Cardiac fibroblast (primary cell): ENCODE results near the gene PEX11A.

Experiments used
- DNase-seq, 2 donors: peaks; one replicate each; pipeline versions ENCODE4 v3.0.0 to v3.0.0-alpha.2; 2010; ENCODE audit warnings: low read depth in 2 of 2
- H3K4me3 ChIP-seq, 2 donors: replicated peaks in 1 of 2; 1 replicate in 1 of 2; 2 replicates in 1 of 2; pipeline ENCODE4 v1.5.1; 2011; ENCODE audit warnings: low read depth in 2 of 2, low read length in 2 of 2, mild to moderate bottlenecking in 2 of 2, moderate library complexity in 1 of 2
- CTCF ChIP-seq: IDR thresholded peaks from one replicate; pipeline ENCODE4 v1.5.1; 2011; ENCODE audit warnings: low read depth, mild to moderate bottlenecking, low read length, inconsistent platforms

Gene PEX11A

GRCh38 chr15:89725064-89725463, 34.5 kb upstream of the PEX11A start:
- H3K4me3 ChIP-seq = no peak overlapping the region
- DNase-seq = no peak
- TF ChIP-seq CTCF = no peak

- TF ChIP-seq CTCF = no peak
- DNase-seq = no peak
- no peak overlapping the region for H3K4me3 ChIP-seq
Measured at GRCh38 chr15:89724621-89725020, 34.1 kb upstream of the PEX11A start.

DNA sequence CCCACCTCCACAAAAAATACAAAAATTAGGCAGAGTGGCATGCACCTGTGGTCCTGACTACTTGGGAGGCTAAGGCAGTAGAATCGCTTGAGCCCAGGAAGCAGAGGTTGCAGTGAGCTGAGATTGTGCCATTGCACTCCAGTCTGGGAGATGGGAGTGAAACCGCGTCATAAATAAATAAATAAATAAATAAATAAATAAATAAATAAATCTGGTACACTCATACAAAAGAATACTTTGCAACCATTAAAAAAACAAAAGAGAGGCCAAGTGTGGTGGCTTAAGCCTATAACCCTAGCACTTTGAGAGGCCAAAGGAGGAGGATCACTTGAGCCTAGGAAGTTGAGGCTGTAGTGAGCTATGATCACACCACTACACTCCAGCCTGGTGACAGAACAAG, 32.5 kb upstream of the PEX11A start:
- DNase-seq = no peak
- H3K4me3 ChIP-seq = no peak overlapping the region
- TF ChIP-seq CTCF = no peak

- DNase-seq = peak; percentile 3 to 74
- TF ChIP-seq CTCF = no peak
- no peak overlapping the region for H3K4me3 ChIP-seq
Measured at GRCh38 chr15:89714775-89715174, 24.2 kb upstream of the PEX11A start.

GRCh38 chr15:89707577-89707976, 17.0 kb upstream of the PEX11A start:
- DNase-seq = no peak
- H3K4me3 ChIP-seq = no peak overlapping the region
- no peak for TF ChIP-seq CTCF

GRCh38 chr15:89704411-89704810, 13.9 kb upstream of the PEX11A start:
- H3K4me3 ChIP-seq = no peak overlapping the region
- DNase-seq = peak in 1 of 2 donors; percentile 23
- TF ChIP-seq CTCF = no peak

DNA sequence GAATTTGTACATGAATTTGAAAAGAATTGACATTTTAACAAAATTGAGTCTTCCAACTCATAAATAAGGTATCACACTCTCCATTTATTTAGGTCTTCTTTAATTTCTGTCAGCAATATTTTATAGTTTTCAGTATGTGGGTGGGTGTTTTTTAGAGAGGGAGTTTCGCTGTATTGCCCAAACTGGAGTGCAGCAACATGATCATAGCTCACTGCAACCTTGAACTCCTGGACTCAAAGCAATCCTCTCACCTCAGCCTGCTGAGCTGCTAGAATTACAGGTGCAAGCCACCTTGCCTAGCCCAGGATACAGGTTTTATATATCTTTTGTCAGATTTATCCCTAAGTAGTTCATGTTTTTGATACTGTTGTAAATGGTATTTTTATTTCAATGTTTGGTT, 4.6 kb upstream of the PEX11A start:
- DNase-seq = no peak
- H3K4me3 ChIP-seq = no peak overlapping the region
- no peak for TF ChIP-seq CTCF
